HG02642 (cell line): ENCODE data around the gene IFT57.
A peak's percentile ranks its signal among the peaks of the same experiment; 100 is the strongest.

Experiments used
- ATAC-seq: cut with Tn5 transposase; IDR thresholded peaks from one replicate; pipeline ENCODE4 v1.9.1; 2021; ENCODE audit warnings: mild to moderate bottlenecking; ENCODE audit not compliant: unreplicated experiment, poor library complexity

Gene IFT57

DNA sequence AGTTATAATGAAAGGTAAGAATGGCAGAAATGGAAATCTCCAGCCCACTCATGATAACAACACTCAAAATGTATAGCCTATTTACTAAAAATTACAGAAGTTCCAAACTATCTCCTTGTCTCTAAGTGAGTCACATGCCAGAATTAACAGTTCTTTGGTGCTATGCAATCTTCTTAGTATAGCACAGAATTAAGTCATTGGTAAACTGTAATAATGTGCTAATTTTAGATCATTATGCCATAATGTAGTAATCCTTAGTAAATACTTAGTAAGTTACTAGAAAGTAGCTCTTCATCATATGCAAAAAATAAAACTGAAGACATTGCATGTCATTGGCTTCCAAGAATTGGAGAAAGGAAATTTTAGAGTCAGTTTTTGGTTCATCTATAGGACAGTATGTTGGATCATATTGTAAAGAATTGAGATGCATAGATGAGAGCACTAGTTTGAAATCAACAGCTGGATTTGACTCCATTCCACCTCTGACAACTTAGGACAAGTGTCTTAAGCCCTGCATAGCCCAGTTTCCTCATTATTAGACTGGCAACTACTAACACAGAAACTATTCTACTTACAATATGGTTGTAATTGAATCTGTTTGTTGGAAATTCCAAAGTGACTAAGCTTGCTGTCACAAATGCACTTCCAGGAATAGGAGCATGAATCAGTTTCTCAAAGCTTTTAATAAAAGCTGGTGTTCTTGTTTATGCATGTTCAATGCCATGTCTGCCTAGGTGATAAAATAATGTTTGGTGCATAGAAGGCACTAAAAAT lies 91.3 kb downstream of the IFT57 start:
- ATAC-seq, result no peak

DNA sequence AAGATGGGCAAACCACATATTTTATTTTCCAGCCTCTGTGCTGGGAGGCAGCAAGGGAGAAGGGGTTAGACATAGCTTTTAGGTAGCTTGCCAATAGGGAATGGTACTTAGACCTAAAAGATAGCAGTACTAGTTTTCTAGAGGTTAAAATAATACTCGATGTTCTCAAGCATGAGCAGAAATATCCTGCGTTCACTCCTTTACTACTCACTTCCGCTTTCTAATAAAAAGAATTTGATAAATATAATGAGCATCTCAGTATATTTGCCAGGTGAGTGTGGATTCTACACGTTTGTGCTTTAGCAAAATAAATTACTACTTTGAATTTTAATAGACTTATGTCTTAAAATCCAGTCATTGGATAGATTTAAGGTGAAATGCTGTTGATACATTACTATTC lies 92.0 kb downstream of the IFT57 start:
- ATAC-seq, result no peak

DNA sequence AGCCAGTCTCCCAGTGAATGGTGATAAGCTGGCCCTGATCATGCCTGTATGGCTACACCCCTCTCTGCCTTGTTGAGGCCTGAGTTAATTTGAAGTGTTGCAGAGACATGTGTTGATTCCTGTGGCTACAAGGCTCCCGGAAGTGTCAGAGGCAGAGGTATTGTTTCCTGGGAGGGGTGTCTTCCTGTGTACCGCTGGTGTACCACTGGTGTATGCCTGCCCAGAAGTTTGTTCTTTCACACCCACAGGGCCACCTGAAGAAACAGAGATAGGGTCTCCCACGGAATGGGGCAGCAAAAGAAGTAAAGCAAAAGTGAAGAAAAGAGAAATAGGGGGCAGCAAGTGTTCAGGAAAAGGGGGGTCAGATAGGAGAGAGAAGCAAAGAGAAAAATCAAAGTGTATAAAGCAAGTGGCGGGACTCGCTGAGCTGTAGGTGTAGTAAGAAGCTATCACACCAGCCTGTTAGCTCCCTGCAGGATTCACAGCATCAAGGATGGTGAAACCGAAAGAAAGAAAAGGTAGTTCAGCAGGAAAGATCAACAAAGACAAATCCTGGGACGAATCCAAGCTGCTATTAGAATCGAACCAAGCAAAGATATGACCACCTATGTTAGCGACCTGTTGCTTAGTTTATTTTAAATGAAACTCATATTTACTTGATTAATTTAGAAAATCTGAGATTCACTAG lies 94.8 kb downstream of the IFT57 start:
- no peak for ATAC-seq

DNA sequence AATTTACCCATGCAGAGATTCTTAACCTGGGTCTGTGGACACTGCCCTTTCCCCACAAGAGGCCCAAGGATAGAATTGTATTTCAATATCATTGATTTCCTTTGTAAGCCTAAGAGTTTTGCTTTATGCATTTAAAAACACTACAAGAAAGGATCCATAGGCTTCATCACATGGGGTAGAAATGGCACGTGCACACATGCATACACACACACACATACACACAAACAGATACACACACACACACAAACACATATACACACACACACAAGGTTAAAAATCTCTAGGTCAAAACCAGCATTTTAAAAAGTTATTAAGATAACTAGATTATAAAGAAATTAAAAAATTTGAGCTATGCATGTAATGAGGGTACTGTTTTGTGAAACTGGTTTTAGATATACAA lies 95.9 kb downstream of the IFT57 start:
- ATAC-seq, result no peak

DNA sequence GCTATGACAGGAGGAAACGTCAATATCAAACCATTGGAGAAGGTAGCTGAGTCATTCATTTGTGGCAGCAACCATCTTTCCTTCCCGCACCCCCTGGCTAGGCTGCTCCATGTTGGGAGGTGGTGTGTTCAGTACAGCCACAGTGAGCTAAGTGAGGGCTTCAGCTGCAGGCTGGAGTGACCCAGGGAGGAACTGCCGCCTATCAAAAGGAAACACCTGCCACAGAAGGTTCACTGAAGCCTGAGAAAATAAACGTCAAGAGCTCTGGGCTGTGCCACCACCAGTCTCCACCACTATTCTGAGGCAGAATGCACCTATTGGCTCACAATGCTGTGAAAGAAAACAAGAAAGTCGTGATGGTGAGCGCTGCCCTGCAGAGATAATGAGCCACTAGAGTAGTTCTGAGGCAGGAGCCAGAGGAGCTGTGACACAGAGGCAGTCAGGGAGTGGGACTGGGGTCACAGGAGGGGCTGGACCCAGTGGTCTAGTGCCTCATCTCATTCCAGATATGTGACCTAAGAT lies 96.6 kb downstream of the IFT57 start:
- ATAC-seq, result peak; percentile 57

DNA sequence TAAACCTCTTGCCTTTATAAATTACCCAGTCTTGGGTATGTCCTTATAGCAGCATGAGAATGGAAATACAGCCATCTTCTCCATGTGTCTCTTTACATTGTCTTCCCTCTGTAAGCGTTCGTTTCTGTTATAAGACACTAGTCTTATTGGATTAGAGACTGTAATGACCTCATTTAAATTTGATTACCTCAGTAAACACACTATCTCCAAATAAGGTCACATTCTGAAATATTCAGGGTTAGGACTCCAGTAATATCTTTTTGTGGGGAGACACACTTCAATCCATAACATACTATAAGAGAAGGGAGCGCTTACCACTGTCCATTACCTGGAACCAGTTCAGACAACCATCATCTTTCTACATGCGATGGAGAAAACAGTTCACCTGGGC lies 97.1 kb downstream of the IFT57 start:
- no peak for ATAC-seq

DNA sequence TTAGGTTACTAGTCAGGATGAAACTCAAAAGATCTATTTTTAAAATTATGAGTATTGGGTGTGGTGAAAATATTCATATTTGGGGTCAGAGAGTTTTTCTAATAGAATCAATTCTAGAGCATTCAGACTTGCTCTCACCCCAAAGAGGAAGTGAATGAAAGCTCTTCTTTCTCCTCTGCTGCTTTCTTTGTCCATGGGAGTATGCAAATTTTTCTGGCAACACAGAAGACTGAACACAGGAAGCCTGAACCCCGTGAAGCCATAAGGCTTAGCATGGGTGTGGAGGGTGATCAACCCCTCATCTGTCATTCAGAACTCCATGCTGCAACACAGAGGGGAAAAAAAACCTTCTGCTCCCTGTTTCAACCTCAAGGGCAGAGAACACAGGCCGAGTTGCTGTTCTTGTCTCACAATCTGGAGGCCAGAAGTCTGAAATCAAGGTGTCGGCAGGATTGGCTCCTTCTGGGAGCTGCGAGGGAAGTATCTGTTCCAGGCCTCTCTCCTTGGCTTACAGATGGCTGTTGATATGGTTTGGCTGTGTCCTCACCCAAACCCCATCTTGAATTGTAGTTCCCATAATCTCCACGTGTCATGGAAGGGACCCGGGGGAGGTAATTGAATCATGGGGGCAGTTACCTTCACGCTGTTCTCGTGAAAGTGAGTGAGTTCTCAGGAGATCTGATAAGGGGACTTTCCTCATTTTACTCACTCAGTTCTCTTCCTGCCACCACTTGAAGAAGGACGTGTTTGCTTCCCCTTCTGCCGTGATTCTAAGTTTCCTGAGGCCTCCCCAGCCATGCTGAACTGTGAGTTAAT lies 97.7 kb downstream of the IFT57 start:
- peak; percentile 85 for ATAC-seq

DNA sequence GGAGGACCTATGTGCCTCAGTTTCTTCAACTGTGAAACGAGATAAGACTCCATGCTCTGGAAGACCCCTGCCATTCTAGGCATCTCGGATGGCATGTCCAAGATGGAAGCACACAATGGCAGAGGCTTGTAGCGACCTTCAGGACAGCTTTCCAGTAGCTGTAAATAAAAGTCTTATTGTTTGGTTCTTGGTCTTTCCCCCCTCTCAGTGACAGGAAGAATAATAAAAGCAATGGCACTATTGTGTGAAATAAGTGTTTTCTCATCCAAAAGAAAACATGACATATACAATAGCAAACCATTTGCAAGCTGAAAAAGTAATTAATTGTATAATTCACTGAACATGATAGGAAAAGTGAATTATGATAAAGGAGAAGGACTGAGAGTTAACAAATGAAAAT lies 98.9 kb downstream of the IFT57 start:
- no peak for ATAC-seq

DNA sequence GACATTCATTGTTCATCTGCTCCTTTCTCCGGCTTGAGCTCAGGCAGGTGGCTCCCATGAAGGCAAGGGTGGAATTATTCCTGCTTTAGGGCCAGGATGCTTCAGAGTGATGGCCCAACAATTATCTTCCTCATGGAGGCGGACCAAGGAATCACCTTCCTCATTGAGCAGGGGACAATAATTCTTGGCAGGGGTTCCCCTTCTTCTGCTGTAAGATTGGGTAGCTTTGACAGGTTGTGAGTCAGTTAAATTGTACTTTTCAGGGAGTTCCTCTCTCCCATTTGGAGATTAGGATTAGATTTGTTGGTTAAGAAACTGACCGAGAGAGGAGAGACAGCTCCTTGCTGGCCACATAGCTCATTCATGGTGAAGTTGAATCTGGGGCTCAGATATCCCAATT lies 99.9 kb downstream of the IFT57 start:
- no peak for ATAC-seq

DNA sequence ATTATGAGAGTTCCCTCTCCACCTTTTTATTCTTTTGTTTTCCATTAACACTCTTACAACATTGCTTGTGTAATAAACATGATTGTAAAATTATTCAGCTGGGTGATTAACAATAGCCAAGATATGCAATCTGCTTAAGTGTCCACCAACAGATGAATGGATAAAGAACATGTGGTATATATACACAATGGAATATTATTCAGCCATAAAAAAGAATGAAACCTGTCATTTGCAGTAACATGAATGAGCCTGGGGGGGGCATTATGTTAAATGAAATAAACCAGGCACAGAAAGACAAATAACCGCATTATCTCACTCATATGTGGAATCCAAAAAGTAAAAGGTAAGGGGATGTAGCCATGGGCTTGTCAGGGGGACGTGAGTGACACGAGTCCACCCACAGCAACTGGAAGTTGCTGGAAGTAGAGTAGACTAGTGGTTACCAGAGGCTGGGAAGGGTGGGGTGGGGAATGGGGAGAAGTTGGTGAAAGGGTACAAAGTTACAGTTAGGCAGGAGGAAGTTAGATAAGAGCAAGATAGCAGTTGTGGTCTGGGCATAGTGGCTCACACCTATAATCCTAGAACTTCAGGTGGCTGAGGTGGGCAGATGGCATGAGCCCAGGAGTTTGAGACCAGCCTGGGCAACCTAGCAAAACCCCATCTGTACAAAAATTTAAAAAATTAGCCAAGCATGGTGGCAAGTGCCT lies 102.7 kb downstream of the IFT57 start:
- no peak for ATAC-seq

DNA sequence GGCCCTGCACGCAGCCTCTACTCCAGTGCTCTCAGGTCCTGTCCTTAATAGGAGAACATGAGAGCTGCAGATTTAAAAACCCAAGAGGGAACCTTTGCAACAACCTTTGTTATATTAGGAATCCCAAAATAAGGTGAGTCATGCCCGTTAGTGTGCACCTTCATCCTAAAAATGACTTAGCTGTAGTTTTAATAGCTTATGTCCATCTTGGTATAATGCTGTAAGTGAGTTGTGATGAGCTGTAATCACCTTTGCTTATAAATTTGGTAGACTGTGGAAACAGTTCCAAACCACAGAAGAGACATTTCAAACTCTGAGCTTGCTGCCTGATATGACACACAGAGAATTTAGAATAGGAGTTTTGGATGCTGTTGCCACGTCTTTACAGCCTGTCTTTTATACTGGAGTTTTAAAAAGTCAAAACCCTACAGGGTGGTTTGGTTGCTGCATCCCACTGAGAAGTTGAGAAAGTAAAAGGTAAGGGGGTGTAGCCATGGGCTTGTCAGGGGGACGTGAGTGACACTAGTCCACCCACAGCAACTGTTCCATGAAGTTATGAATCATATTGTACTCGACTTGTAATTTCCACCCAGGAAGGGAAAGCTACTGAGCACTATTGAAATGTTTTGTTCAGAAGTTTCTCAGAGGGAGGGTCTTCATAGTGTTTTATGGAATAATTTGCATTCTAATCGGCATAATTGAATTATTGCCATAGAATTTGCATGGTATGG lies 104.0 kb downstream of the IFT57 start:
- ATAC-seq, result no peak

DNA sequence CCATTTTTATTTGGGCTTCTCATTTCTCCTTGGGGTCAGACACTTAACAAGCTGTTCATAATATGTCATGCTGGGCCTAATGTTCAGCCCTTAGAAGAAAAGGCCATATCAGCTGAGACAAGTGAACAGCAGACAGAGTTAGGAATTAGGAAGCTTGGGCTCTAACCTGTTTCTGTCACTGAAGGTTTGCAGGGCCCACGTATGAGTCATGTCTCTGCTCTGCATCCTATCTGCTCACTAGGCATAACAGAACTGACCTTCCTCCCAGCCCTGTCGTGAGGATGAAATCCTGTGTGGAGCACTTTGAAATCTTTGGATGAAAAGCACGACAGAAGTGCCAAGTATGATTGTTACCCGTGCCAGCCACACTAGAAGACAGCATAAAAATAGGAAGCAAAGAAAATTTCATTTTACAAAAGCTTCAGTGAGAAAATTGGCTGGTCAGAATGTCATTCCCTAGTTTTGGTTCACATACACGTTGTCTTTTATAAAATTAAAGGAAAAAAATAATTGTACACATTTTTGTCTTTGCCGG lies 104.9 kb downstream of the IFT57 start:
- no peak for ATAC-seq

DNA sequence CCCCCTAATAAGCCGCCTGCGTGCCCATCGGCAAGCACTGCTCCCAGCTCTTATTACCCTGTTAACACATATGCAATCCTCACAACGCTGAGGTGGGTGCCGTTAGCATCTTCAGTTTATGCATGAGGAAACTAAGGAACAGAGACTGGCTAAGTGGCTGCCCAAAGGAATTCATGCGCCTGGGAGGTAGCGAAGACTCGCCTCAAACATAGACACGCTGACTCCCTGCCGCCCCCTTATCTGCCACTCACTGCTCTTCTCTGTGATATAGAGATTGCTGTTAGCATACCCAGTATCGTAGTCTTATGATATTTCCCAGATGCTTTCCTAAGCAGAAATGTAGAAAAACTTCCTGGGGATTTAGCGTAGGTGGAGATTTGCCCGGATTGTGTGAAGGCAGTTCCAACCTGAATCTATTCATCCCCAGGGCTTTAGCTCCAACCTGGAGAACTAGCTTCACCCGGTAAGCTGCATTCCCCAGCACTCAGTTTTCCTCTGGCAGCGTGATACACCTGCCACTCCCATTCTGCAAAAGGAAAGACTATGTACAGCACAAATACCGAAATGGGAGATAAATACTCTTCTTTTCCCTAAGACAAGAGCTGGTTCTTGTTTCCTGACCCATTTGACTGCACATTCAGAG lies 107.7 kb downstream of the IFT57 start:
- ATAC-seq, result no peak

DNA sequence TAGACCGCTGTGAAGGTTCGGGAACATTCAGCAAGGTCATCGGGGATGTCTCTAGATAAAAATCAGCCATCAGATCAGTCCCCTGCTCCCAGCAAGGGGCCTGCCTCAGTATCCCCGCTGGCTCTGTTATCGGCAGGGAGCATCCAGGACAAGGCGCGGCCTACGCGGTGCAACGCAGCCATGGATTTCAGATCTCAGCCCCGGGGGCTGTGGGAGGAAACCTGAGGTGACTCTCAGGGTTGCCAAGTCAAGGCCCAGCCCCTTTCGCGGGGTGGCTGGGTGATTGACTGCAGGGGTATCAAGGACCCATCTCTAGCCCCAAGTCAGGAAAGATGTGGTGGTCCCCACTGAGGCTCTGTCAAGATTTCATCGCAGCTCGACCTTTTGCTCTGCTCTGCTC lies 108.2 kb downstream of the IFT57 start:
- ATAC-seq, result no peak

DNA sequence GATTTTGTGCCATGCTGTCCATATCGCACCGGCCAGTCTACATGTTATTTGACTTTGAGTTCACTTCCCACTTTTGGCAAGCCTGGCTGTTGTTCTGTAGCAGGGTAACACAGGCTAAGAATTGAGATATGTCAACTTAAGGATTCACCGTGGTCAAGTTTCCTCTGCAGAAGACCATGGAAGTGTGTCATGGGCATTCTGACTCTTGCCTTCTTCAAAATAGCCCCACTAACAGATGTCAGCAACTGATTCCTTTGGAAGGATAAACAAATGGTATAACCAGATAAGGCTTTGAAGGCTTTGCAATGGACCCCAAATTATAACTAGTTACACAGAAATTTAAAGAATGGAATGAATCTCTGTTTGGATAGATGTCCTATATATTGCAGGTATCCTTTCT lies 111.3 kb downstream of the IFT57 start:
- ATAC-seq, result no peak
